ENCODE results near the gene USP3.

- no peak for TF ChIP-seq EZH2phosphoT487 (IDR thresholded peaks at IDR 0.05)
- no peak for TF ChIP-seq CTCF (IDR thresholded peaks at IDR 0.05)
Measured at GRCh38 chr15:63623232-63623969, 119.0 kb downstream of the USP3 start.
